DND-41 (cell line): ENCODE data around the gene WNK3.

Experiments used
- CTCF ChIP-seq: IDR thresholded peaks from 2 replicates; pipeline ENCODE4 v1.5.1; 2012; ENCODE audit warnings: borderline replicate concordance, low read length, moderate library complexity, mild to moderate bottlenecking; ENCODE audit not compliant: poor library complexity, severe bottlenecking; ENCODE audit errors: extremely low read depth
- EZH2 ChIP-seq: IDR thresholded peaks from 3 replicates; pipeline ENCODE4 v1.6.1; 2012; ENCODE audit warnings: borderline replicate concordance, low read depth, mild to moderate bottlenecking, moderate library complexity, low read length, inconsistent platforms; ENCODE audit not compliant: severe bottlenecking

DNA sequence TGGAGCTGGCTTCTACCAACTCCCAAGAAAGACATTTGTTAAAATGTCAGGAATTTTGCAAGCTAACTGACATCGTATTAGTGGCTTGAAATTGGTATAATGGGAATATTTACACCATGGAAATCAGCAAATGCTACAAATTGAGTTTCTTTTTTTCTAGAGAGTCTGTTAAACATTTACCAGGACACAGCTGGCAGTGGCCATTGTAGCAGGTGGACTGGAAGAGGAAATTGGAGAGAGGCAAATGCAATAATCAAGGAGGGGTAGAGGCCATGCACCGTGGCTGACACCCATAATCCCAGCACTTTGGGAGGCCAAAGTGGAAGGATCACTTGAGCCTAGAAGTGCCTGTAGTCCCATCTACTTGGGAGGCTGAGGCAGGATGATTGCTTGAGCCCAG, 49.4 kb upstream of the WNK3 start:
- TF ChIP-seq CTCF = no peak
- TF ChIP-seq EZH2 = no peak
